Breast epithelium (tissue), 3 donors: ENCODE results near the gene PDCL3.

ENCODE experiments used
- CTCF ChIP-seq, 3 donors: fragments of 450-650 bp; IDR thresholded peaks; one replicate each; pipeline ENCODE4 v1.5.1; 2016 to 2017; ENCODE audit warnings: antibody characterized with exemption in 3 of 3, mild to moderate bottlenecking in 3 of 3, moderate library complexity in 3 of 3
- POLR2AphosphoS5 ChIP-seq, 3 donors: sonication (generic); formaldehyde crosslinking; IDR thresholded peaks; one replicate each; pipeline ENCODE4 v1.6.1; 2017; ENCODE audit warnings: antibody characterized with exemption in 3 of 3

DNA sequence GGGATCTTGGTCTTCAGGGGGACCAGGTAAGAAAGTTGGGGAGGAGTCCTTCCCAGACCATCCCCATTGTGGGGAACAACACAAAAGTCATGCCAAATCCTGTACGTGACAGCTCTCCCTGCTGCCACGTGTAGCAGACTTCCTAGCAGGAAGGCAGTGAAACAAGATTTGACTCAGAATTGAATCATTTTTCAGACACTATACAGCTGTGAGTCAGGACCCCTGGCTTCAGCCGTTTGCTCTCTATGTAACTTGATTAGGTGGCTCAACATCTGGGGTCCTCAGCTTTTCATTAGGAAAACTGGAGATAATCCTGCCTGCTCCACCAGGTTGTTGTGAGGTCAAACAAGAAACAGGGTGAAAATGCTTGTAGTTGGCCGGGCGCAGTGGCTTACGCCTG is 32.9 kb upstream of the PDCL3 start:
- TF ChIP-seq CTCF (IDR thresholded peaks at IDR 0.05) (no peak), POLR2AphosphoS5 (IDR thresholded peaks at IDR 0.05) (no peak)
